HG02840 (cell line): Measurements from ENCODE around the gene DAPK1.

Experiments used
- ATAC-seq: cut with Tn5 transposase; IDR thresholded peaks from one replicate; pipeline ENCODE4 v1.9.1; 2021; ENCODE audit warnings: mild to moderate bottlenecking, moderate library complexity, moderate number of reproducible peaks; ENCODE audit not compliant: unreplicated experiment, low FRiP score

Gene DAPK1

GRCh38 chr9:87703636-87704276, 206.1 kb downstream of the DAPK1 start:
- ATAC-seq, result no peak

- no peak for ATAC-seq
Observed at GRCh38 chr9:87704342-87704741, 206.7 kb downstream of the DAPK1 start.

- ATAC-seq, result no peak
Observed at GRCh38 chr9:87706066-87706739, 208.5 kb downstream of the DAPK1 start.

GRCh38 chr9:87707805-87708506, 210.3 kb downstream of the DAPK1 start:
- ATAC-seq, result no peak

- ATAC-seq, result no peak
Observed at GRCh38 chr9:87708546-87708945, 210.9 kb downstream of the DAPK1 start.

- no peak for ATAC-seq
Observed at GRCh38 chr9:87708986-87709728, 211.5 kb downstream of the DAPK1 start.

- no peak for ATAC-seq
Observed at GRCh38 chr9:87710443-87710842, 212.8 kb downstream of the DAPK1 start.

- no peak for ATAC-seq
Observed at GRCh38 chr9:87711857-87712800, 214.5 kb downstream of the DAPK1 start.

- no peak for ATAC-seq
Observed at GRCh38 chr9:87712801-87713277, 215.2 kb downstream of the DAPK1 start.

- no peak for ATAC-seq
Observed at GRCh38 chr9:87713278-87713987, 215.8 kb downstream of the DAPK1 start.

GRCh38 chr9:87713988-87714330, 216.3 kb downstream of the DAPK1 start:
- ATAC-seq, result no peak

- ATAC-seq, result no peak
Observed at GRCh38 chr9:87714819-87715218, 217.2 kb downstream of the DAPK1 start.

- ATAC-seq, result no peak
Observed at GRCh38 chr9:87716141-87716540, 218.5 kb downstream of the DAPK1 start.

- ATAC-seq, result no peak
Observed at GRCh38 chr9:87717456-87717855, 219.8 kb downstream of the DAPK1 start.

GRCh38 chr9:87718231-87718630, 220.6 kb downstream of the DAPK1 start:
- no peak for ATAC-seq

- no peak for ATAC-seq
Observed at GRCh38 chr9:87718852-87719612, 221.4 kb downstream of the DAPK1 start.

- no peak for ATAC-seq
Observed at GRCh38 chr9:87720173-87720572, 222.5 kb downstream of the DAPK1 start.

GRCh38 chr9:87722393-87723088, 224.9 kb downstream of the DAPK1 start:
- no peak for ATAC-seq
